CD14-positive monocyte (primary cell): ENCODE data around the gene SLC4A1AP. TPM values are rescaled to one million over a fixed set of nuclear protein-coding genes. Genes with fewer than 3 reads are reported as not detected.
"Not testable (repeated sequence)": the region's sequence is repeated elsewhere in the genome, so short reads cannot be mapped to it uniquely, and the experiment has no call there.

Experiments
- DNase-seq, 3 donors: peaks; one replicate each; pipeline ENCODE4 v3.0.0-alpha.2; 2011 to 2022
- H2AFZ ChIP-seq: 2 replicates; pipeline ENCODE4 v1.6.0; 2012; ENCODE audit warnings: mild to moderate bottlenecking, low read depth, low read length, inconsistent platforms; ENCODE audit not compliant: insufficient read depth, poor library complexity, severe bottlenecking
- H3K27ac ChIP-seq, 2 donors: 1 replicate in 1 of 2; 2 replicates in 1 of 2; pipeline ENCODE4 v1.5.1; 2012 to 2013; ENCODE audit warnings: low read length in 2 of 2, control low read depth in 1 of 2, inconsistent platforms in 1 of 2, low read depth in 1 of 2, mild to moderate bottlenecking in 1 of 2
- H3K27me3 ChIP-seq, 2 donors: one replicate each; pipeline versions ENCODE4 v1.6.0 to v1.6.1; 2011 to 2013; ENCODE audit warnings: low read length in 2 of 2; ENCODE audit not compliant: control insufficient read depth in 2 of 2, insufficient read depth in 2 of 2
- H3K36me3 ChIP-seq, 2 donors: replicated peaks in 1 of 2; 1 replicate in 1 of 2; 2 replicates in 1 of 2; pipeline versions ENCODE4 v1.5.1 to v1.6.1; 2012 to 2013; ENCODE audit warnings: low read length in 2 of 2, control low read depth in 1 of 2, inconsistent platforms in 1 of 2, mild to moderate bottlenecking in 1 of 2; ENCODE audit not compliant: insufficient read depth in 2 of 2, control insufficient read depth in 1 of 2
- H3K4me1 ChIP-seq, 2 donors: 1 replicate in 1 of 2; 2 replicates in 1 of 2; pipeline versions ENCODE4 v1.5.1 to v1.6.1; 2012 to 2013; ENCODE audit warnings: low read length in 2 of 2, control low read depth in 1 of 2, inconsistent platforms in 1 of 2, mild to moderate bottlenecking in 1 of 2, moderate library complexity in 1 of 2; ENCODE audit not compliant: insufficient read depth in 2 of 2, control insufficient read depth in 1 of 2
- H3K4me2 ChIP-seq: replicated peaks from 2 replicates; pipeline ENCODE3; 2012; ENCODE audit warnings: low read length, moderate library complexity, mild to moderate bottlenecking; ENCODE audit not compliant: poor library complexity, severe bottlenecking; ENCODE audit errors: extremely low read depth
- H3K4me3 ChIP-seq, 3 experiments: fragments of 200-600 bp in 1 of 3; sonication (generic) in 1 of 3; replicated peaks in 1 of 3; 1 replicate in 2 of 3; 2 replicates in 1 of 3; pipeline ENCODE4 v1.5.1; 2011 to 2013; ENCODE audit warnings: low read length in 3 of 3, mild to moderate bottlenecking in 3 of 3, control low read depth in 2 of 3, low read depth in 2 of 3, inconsistent platforms in 1 of 3, moderate library complexity in 1 of 3
- H3K79me2 ChIP-seq: 2 replicates; pipeline ENCODE4 v1.6.0; 2012; ENCODE audit warnings: mild to moderate bottlenecking, control low read depth, inconsistent platforms, low read length, moderate library complexity; ENCODE audit not compliant: insufficient read depth
- H3K9ac ChIP-seq: 2 replicates; pipeline ENCODE4 v1.6.0; 2017; ENCODE audit warnings: low read length, mild to moderate bottlenecking; ENCODE audit not compliant: insufficient read depth, poor library complexity, severe bottlenecking
- H3K9me3 ChIP-seq, 2 donors: replicated peaks in 1 of 2; 1 replicate in 1 of 2; 2 replicates in 1 of 2; pipeline versions ENCODE4 v1.5.1 to v1.6.1; 2012 to 2013; ENCODE audit warnings: low read length in 2 of 2, control low read depth in 1 of 2; ENCODE audit not compliant: control insufficient read depth in 1 of 2, insufficient read depth in 1 of 2
- H4K20me1 ChIP-seq: 2 replicates; pipeline ENCODE4 v1.6.0; 2012; ENCODE audit warnings: mild to moderate bottlenecking, low read length, control low read depth, moderate library complexity; ENCODE audit not compliant: insufficient read depth
- H3K27ac Mint-ChIP-seq, 7 donors: one replicate each; pipeline ENCODE4 v1.8.0; 2020; ENCODE audit warnings: mild to moderate bottlenecking in 7 of 7, mixed read lengths in 7 of 7, moderate library complexity in 6 of 7, inconsistent platforms in 2 of 7
- H3K27me3 Mint-ChIP-seq, 3 donors: one replicate each; pipeline ENCODE4 v1.8.0; 2021 to 2022; ENCODE audit warnings: low read depth in 3 of 3, mild to moderate bottlenecking in 3 of 3, mixed read lengths in 3 of 3, moderate library complexity in 3 of 3, inconsistent platforms in 1 of 3
- H3K36me3 Mint-ChIP-seq, 2 donors: one replicate each; pipeline ENCODE4 v1.8.0; 2020; ENCODE audit warnings: mixed read lengths in 2 of 2, inconsistent platforms in 1 of 2, mild to moderate bottlenecking in 1 of 2
- H3K4me1 Mint-ChIP-seq: one replicate; pipeline ENCODE4 v1.8.0; 2020; ENCODE audit warnings: mild to moderate bottlenecking, mixed read lengths
- H3K4me3 Mint-ChIP-seq, 2 donors: one replicate each; pipeline ENCODE4 v1.8.0; 2020; ENCODE audit warnings: mild to moderate bottlenecking in 2 of 2, mixed read lengths in 2 of 2, moderate library complexity in 1 of 2
- H3K9me3 Mint-ChIP-seq, 7 donors: one replicate each; pipeline ENCODE4 v1.8.0; 2020 to 2022; ENCODE audit warnings: mixed read lengths in 7 of 7, mild to moderate bottlenecking in 6 of 7, moderate library complexity in 6 of 7, inconsistent platforms in 2 of 7
- WGBS: methylation state at CpG from one replicate; pipeline ENCODE4 v1.1.5; 2013; ENCODE audit warnings: missing lambda C conversion rate; ENCODE audit not compliant: insufficient coverage; 5-methylcytosine and 5-hydroxymethylcytosine counted together
- intact Hi-C, 2 donors: fragments of 100-400 bp; cut with micrococcal nuclease; formaldehyde crosslinking; loops; one replicate each; pipeline versions ENCODE4 v1.15.0 to v1.15.1; 2023
- polyA plus RNA-seq, 3 donors: library from polyadenylated mRNA; depleted of rRNA in 1 of 3; unstranded in 2 of 3; stranded (reverse) in 1 of 3; fragments of 300-500 nt in 2 of 3; fragments of >200 nt in 1 of 3; fragmentation: Illumina TruSeq in 2 of 3; gene quantifications; 1 replicate in 2 of 3; 2 replicates in 1 of 3; pipeline ENCODE4 v1.2.3, GENCODE V29; 2012 to 2021
- TF ChIP-seq, protein P1 (sequence below): fragments of 200-600 bp; IDR thresholded peaks from one replicate; pipeline ENCODE4 v1.8.0; 2022; ENCODE audit warnings: antibody characterized with exemption, mild to moderate bottlenecking

The SLC4A1AP gene
- polyA plus RNA-seq, 3 donors: 12.7 to 24.9 (median 18.3) TPM

DNA sequence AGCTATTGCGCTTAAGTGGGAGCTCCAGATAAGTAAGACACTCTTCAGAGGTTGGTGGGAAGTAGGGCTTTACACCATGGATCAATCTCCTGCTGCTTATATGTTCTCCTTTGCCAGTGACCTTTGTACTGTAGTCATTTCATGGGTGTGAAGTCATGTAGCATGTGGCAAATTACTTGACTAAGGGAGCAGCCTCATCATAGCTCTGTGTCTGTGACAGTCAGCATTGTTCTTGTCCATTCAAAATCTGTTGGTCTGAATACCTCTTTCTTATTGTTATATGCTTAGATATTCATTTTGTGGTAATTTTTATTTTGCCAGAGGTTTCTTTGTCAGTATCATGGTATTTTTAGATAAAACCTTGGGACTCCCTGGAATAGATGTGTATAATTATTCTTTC, 18.2 kb downstream of the SLC4A1AP start:
- Mint-ChIP-seq H3K4me3 (no peak overlapping the region), H3K27me3 (no peaks in the 10 kb centered on the region), H3K9me3 (no peaks in the 10 kb centered on the region), H3K27ac (peak overlapping the region in 1 of 7 donors; percentile 68), H3K36me3 (peaks cover 70 to 85% of the 10 kb centered on the region in 2 donors), H3K4me1 (peaks cover 6% of the 10 kb centered on the region)
- intact Hi-C loops: no loop called here
- no peak overlapping the region for H2AFZ ChIP-seq
- H3K36me3 ChIP-seq: peaks cover 81 to 95% of the 10 kb centered on the region in 2 donors
- H4K20me1 ChIP-seq: no peaks in the 10 kb centered on the region
- no peak overlapping the region for H3K9ac ChIP-seq
- no peaks in the 10 kb centered on the region for H3K79me2 ChIP-seq
- no peaks in the 10 kb centered on the region for H3K9me3 ChIP-seq
- TF ChIP-seq, protein P1, sequence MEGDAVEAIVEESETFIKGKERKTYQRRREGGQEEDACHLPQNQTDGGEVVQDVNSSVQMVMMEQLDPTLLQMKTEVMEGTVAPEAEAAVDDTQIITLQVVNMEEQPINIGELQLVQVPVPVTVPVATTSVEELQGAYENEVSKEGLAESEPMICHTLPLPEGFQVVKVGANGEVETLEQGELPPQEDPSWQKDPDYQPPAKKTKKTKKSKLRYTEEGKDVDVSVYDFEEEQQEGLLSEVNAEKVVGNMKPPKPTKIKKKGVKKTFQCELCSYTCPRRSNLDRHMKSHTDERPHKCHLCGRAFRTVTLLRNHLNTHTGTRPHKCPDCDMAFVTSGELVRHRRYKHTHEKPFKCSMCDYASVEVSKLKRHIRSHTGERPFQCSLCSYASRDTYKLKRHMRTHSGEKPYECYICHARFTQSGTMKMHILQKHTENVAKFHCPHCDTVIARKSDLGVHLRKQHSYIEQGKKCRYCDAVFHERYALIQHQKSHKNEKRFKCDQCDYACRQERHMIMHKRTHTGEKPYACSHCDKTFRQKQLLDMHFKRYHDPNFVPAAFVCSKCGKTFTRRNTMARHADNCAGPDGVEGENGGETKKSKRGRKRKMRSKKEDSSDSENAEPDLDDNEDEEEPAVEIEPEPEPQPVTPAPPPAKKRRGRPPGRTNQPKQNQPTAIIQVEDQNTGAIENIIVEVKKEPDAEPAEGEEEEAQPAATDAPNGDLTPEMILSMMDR: no peak
- no peaks in the 10 kb centered on the region for H3K27me3 ChIP-seq
- H3K4me3 ChIP-seq: no peak overlapping the region
- no peak overlapping the region for H3K27ac ChIP-seq
- no peak for DNase-seq
- WGBS: no CpG with 5 or more reads among the region's 1 CpG
- no peaks in the 10 kb centered on the region for H3K4me1 ChIP-seq
- no peak overlapping the region for H3K4me2 ChIP-seq

DNA sequence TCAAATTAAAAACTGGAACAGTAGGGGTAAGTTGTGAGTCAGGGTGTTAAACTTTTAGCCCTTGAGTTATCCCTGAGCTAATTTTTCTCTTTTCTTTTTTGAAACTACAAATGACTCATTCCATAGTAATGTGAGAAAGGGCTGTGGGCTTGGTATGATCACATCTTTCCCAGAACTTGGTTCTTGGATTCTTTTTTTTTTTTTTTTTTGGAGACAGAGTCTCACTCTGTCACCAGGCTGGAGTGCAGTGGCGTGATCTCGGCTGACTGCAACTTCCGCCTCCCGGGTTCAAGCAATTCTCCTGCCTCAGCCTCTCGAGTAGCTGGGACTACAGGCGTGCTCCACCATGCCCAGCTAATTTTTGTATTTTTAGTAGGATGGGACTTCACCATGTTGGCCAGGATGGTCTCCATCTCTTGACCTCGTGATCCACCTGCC, 18.7 kb downstream of the SLC4A1AP start:
- intact Hi-C loops, H4K20me1 ChIP-seq, H3K9me3 Mint-ChIP-seq, H3K9me3 ChIP-seq, H3K27me3 ChIP-seq, H2AFZ ChIP-seq, H3K4me2 ChIP-seq, H3K9ac ChIP-seq, H3K4me1 Mint-ChIP-seq, H3K4me1 ChIP-seq, DNase-seq, H3K79me2 ChIP-seq, H3K27me3 Mint-ChIP-seq, H3K4me3 Mint-ChIP-seq, H3K4me3 ChIP-seq: not testable (repeated sequence)
- Mint-ChIP-seq H3K27ac (peak overlapping the region in 3 of 7 donors; percentile 26 to 55 (median 46)), H3K36me3 (peaks cover 66 to 83% of the 10 kb centered on the region in 2 donors)
- WGBS: no CpG with 5 or more reads among the region's 7 CpGs
- Histone ChIP-seq H3K36me3 (peaks cover 80 to 95% of the 10 kb centered on the region in 2 donors), H3K27ac (peak overlapping the region in 1 of 2 donors; percentile 48)
